Stimulated activated CD8-positive, alpha-beta memory T cell treated with anti-CD3 and anti-CD28 coated beads, Interleukin-4, amount 100 ng/mL, for 4 hours (primary cell): ENCODE results near the gene P2RX3.
"Not testable (repeated sequence)": the region's sequence is repeated elsewhere in the genome, so short reads cannot be mapped to it uniquely, and the experiment has no call there.

Experiments used
- DNase-seq, 2 donors: peaks; one replicate each; pipeline ENCODE4 v3.0.0-alpha.2; 2020; ENCODE audit warnings: low read depth in 2 of 2, low spot score in 1 of 2

The P2RX3 gene

GRCh38 chr11:57394203-57394965, 56.2 kb downstream of the P2RX3 start:
- no peak for DNase-seq

GRCh38 chr11:57395905-57396623, 57.9 kb downstream of the P2RX3 start:
- no peak for DNase-seq

- DNase-seq, result no peak
Measured at GRCh38 chr11:57396744-57397143, 58.6 kb downstream of the P2RX3 start.

- no peak for DNase-seq
Measured at GRCh38 chr11:57397394-57397990, 59.3 kb downstream of the P2RX3 start.

- DNase-seq, result no peak
Measured at GRCh38 chr11:57399221-57399620, 61.1 kb downstream of the P2RX3 start.

GRCh38 chr11:57399972-57400578, 61.9 kb downstream of the P2RX3 start:
- DNase-seq, result no peak

- DNase-seq, result no peak
Measured at GRCh38 chr11:57402188-57403002, 64.2 kb downstream of the P2RX3 start.

- not testable (repeated sequence) for DNase-seq
Measured at GRCh38 chr11:57403003-57403801, 65.0 kb downstream of the P2RX3 start.

- DNase-seq, result no peak
Measured at GRCh38 chr11:57403802-57404147, 65.6 kb downstream of the P2RX3 start.

- no peak for DNase-seq
Measured at GRCh38 chr11:57405271-57405860, 67.2 kb downstream of the P2RX3 start.

- no peak for DNase-seq
Measured at GRCh38 chr11:57406337-57406904, 68.3 kb downstream of the P2RX3 start.

- no peak for DNase-seq
Measured at GRCh38 chr11:57407010-57407920, 69.1 kb downstream of the P2RX3 start.

- no peak for DNase-seq
Measured at GRCh38 chr11:57407941-57408475, 69.9 kb downstream of the P2RX3 start.

GRCh38 chr11:57408771-57409170, 70.6 kb downstream of the P2RX3 start:
- DNase-seq, result no peak

- no peak for DNase-seq
Measured at GRCh38 chr11:57409321-57410100, 71.4 kb downstream of the P2RX3 start.

GRCh38 chr11:57410287-57410686, 72.1 kb downstream of the P2RX3 start:
- DNase-seq, result no peak

- DNase-seq, result no peak
Measured at GRCh38 chr11:57413681-57414080, 75.5 kb downstream of the P2RX3 start.
